ENCODE measurements around the gene ITM2C. TPM values are rescaled to one million over a fixed set of nuclear protein-coding genes. Genes with fewer than 3 reads are reported as not detected.
A peak's percentile ranks its signal among the peaks of the same experiment; 100 is the strongest.

The ITM2C gene
- total RNA-seq, 2 experiments from 2014 or later = 19.8 to 21.5 TPM

DNA sequence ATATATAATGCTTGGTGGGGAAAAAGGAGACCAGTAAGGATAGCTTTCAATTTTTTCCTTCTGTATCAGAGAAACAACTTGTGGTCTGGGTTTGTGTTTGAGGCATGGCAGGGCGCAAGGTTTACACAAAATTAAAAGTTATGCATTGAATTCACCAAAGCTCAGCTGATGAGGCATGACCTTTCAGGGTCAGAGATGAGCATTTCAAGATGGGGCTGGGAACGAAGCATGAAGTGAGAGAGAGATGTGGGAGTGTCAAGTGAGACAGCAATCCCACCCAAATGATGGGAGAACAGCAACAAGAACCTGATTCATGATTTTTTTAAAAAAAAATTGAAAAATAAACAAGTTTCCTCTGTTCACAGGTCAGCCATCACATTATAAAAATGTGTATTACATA lies 55.4 kb downstream of the ITM2C start:
- no peaks in the 10 kb centered on the region for H3K27me3 Mint-ChIP-seq
- no peaks in the 10 kb centered on the region for H3K36me3 ChIP-seq (ENCODE audit: insufficient read depth, low read length)
- no peaks in the 10 kb centered on the region for H3K27me3 ChIP-seq (ENCODE audit: control insufficient read depth in 1 of 2, insufficient read depth in 2 of 2, low read length in 2 of 2)
- ChIA-PET POLR2A (no interaction called here), CTCF (no interaction called here)
- H3K4me3 ChIP-seq (ENCODE audit: low read length) = no peak overlapping the region
- TF ChIP-seq, protein P1, sequence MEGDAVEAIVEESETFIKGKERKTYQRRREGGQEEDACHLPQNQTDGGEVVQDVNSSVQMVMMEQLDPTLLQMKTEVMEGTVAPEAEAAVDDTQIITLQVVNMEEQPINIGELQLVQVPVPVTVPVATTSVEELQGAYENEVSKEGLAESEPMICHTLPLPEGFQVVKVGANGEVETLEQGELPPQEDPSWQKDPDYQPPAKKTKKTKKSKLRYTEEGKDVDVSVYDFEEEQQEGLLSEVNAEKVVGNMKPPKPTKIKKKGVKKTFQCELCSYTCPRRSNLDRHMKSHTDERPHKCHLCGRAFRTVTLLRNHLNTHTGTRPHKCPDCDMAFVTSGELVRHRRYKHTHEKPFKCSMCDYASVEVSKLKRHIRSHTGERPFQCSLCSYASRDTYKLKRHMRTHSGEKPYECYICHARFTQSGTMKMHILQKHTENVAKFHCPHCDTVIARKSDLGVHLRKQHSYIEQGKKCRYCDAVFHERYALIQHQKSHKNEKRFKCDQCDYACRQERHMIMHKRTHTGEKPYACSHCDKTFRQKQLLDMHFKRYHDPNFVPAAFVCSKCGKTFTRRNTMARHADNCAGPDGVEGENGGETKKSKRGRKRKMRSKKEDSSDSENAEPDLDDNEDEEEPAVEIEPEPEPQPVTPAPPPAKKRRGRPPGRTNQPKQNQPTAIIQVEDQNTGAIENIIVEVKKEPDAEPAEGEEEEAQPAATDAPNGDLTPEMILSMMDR (IDR thresholded peaks at IDR 0.05) = no peak
- no peak overlapping the region for H3K27ac Mint-ChIP-seq
- peak overlapping the region; percentile 63 for H3K4me3 Mint-ChIP-seq
- H3K4me1 Mint-ChIP-seq (ENCODE audit: low read depth) = peaks cover 69% of the 10 kb centered on the region
- ATAC-seq (ENCODE audit: poor library complexity) (no peak), DNase-seq (no peak)
- H3K9me3 ChIP-seq (ENCODE audit: control insufficient read depth in 1 of 2, insufficient read depth in 1 of 2, low read length in 2 of 2) = no peaks in the 10 kb centered on the region
- no peaks in the 10 kb centered on the region for H3K9me3 Mint-ChIP-seq
- no peaks in the 10 kb centered on the region for H3K36me3 Mint-ChIP-seq (ENCODE audit: low read depth)
- H3K27ac ChIP-seq (ENCODE audit: low read depth in 1 of 2, low read length in 2 of 2) = no peak overlapping the region
- intact Hi-C loops (cut with DNase I, micrococcal nuclease) = loop anchor here in 1 of 2 experiments (5.0 kb wide), 1 partner anchor 73 kb away; no protein-coding TSS in a partner anchor
- H3K4me1 ChIP-seq (ENCODE audit: insufficient read depth, low read length) = peaks cover 26% of the 10 kb centered on the region

DNA sequence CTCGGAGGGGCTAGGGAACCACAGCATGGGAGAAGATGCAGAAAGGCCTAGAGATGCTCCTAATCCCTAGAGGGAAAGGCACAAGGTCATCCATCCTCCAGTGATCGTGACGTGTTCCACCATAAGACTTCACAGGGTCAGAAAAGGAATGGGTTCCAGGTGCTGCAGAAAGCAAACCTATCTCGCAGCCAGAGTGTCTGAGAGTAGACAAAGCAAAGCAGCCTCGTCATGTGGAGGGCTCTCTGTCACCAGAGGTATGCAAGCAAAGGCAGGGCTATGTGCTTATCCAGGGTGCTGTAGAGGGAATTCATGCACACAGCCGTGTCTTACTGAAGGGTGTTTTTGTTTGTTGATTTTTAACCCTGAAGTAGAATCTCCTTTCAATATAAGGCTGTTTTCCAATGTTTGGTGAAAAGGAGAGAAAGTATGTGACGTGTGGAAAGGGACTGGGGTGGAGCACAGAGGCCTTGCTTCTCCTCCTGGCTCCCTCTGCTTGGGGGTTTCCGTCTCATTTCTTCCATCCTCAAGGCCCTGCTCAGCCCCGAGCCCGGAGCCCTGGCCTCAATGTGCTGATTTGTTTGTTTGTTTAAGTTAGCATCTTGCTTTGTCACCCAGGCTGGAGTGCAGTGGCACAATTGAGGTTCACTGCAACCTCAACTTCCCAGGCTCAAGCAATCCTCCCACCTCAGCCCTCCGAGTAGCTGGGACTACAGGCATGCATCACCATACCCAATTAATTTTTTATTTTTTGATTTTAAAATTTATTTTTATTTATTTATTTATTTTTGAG lies 57.3 kb downstream of the ITM2C start:
- intact Hi-C loops (cut with DNase I, micrococcal nuclease) = loop anchor here in 1 of 2 experiments (5.0 kb wide), 1 partner anchor 75 kb away; no protein-coding TSS in a partner anchor
- no peaks in the 10 kb centered on the region for H3K27me3 Mint-ChIP-seq
- H3K27ac ChIP-seq (ENCODE audit: low read depth in 1 of 2, low read length in 2 of 2) = no peak overlapping the region
- H3K27ac Mint-ChIP-seq = peak overlapping the region; percentile 49
- peak overlapping the region; percentile 25 for H3K4me3 Mint-ChIP-seq
- TF ChIP-seq, protein P1 (IDR thresholded peaks at IDR 0.05) = no peak
- H3K4me1 ChIP-seq (ENCODE audit: insufficient read depth, low read length) = peaks cover 37% of the 10 kb centered on the region
- ATAC-seq (ENCODE audit: poor library complexity) (no peak), DNase-seq (peak in 1 of 14 experiments; percentile 20)
- H3K4me1 Mint-ChIP-seq (ENCODE audit: low read depth) = peaks cover 67% of the 10 kb centered on the region
- no peaks in the 10 kb centered on the region for H3K36me3 Mint-ChIP-seq (ENCODE audit: low read depth)
- no peaks in the 10 kb centered on the region for H3K36me3 ChIP-seq (ENCODE audit: insufficient read depth, low read length)
- no peaks in the 10 kb centered on the region for H3K9me3 Mint-ChIP-seq
- CTCF ChIA-PET = no interaction called here
- no peaks in the 10 kb centered on the region for H3K27me3 ChIP-seq (ENCODE audit: control insufficient read depth in 1 of 2, insufficient read depth in 2 of 2, low read length in 2 of 2)
- H3K4me3 ChIP-seq (ENCODE audit: low read length) = no peak overlapping the region
- H3K9me3 ChIP-seq (ENCODE audit: control insufficient read depth in 1 of 2, insufficient read depth in 1 of 2, low read length in 2 of 2) = no peaks in the 10 kb centered on the region
- POLR2A ChIA-PET = no interaction called here

DNA sequence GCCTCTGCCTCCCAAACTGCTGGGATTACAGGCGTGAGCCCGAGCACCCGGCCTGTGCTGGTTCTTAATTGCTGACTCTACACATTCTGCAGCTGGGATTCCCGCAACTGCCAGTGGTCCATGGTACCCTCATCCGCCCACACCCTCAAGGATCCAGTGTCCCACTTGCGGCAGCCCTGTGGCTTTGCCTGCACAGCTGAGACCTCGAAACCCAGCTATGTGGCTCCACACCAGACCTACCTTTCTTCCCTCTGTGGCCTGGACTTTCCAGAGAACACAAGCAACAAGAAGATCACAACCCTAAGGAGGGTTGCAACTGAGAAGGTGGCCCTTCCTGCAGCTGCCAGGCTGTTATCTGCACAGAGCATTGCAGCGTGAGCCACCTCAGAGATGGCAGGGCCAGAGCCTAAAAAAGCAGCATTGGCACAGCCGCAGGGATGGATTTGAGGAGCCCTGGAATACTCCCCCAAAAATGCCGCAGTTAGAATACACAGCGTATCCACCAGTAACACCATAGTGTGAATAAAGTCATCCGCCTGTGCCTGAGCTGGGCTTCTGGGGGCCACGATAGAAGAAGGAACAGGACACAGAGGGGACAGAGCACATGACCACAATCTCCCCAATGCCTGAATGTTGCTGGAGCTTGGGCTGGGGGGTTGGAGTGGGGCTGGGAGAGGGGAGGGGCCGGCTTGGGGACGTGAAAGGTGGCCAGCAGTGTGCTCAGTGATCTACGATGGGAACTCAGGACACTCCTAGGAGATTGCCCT lies 58.4 kb downstream of the ITM2C start:
- H3K4me1 ChIP-seq (ENCODE audit: insufficient read depth, low read length) = peaks cover 43% of the 10 kb centered on the region
- peaks cover 64% of the 10 kb centered on the region for H3K4me1 Mint-ChIP-seq (ENCODE audit: low read depth)
- H3K27ac Mint-ChIP-seq = peak overlapping the region; percentile 89
- TF ChIP-seq, protein P1 (IDR thresholded peaks at IDR 0.05) = no peak
- intact Hi-C loops (cut with DNase I, micrococcal nuclease) = loop anchor here in 1 of 2 experiments (5.0 kb wide), 1 partner anchor 76 kb away; no protein-coding TSS in a partner anchor
- no peaks in the 10 kb centered on the region for H3K36me3 Mint-ChIP-seq (ENCODE audit: low read depth)
- H3K27me3 Mint-ChIP-seq = no peaks in the 10 kb centered on the region
- peak overlapping the region; percentile 1 for H3K4me3 Mint-ChIP-seq
- H3K27me3 ChIP-seq (ENCODE audit: control insufficient read depth in 1 of 2, insufficient read depth in 2 of 2, low read length in 2 of 2) = no peaks in the 10 kb centered on the region
- CTCF ChIA-PET = no interaction called here
- H3K36me3 ChIP-seq (ENCODE audit: insufficient read depth, low read length) = no peaks in the 10 kb centered on the region
- POLR2A ChIA-PET = no interaction called here
- no peak overlapping the region for H3K27ac ChIP-seq (ENCODE audit: low read depth in 1 of 2, low read length in 2 of 2)
- DNase-seq (peak in 2 of 14 experiments; percentile 12 to 16), ATAC-seq (ENCODE audit: poor library complexity) (no peak)
- no peaks in the 10 kb centered on the region for H3K9me3 Mint-ChIP-seq
- H3K4me3 ChIP-seq (ENCODE audit: low read length) = peak overlapping the region; percentile 58
- H3K9me3 ChIP-seq (ENCODE audit: control insufficient read depth in 1 of 2, insufficient read depth in 1 of 2, low read length in 2 of 2) = peaks cover 0 to 6% of the 10 kb centered on the region in 2 experiments
